Calu3 (cell line): ENCODE data around the gene TRIM45. TPM values are rescaled to one million over a fixed set of nuclear protein-coding genes. Genes with fewer than 3 reads are reported as not detected.

ENCODE experiments used
- BruUV-seq: library from RNA; stranded (reverse); fragments of 400-500 nt; replicated peaks from 2 replicates; lab custom pipeline; 2021; lab: Mats Ljungman, UMichigan
- CTCF ChIA-PET: fragments of 300-600 bp; sonication (Branson Sonifier 250); formaldehyde crosslinking; loops from one replicate; lab custom pipeline; 2022; ENCODE audit warnings: antibody characterized with exemption; lab: Charles Lee
- DNase-seq: peaks from one replicate; pipeline ENCODE4 v3.0.0; 2022
- H3K27ac Mint-ChIP-seq: one replicate; pipeline ENCODE4 v1.8.0; 2022; ENCODE audit warnings: mixed read lengths; ENCODE audit not compliant: unreplicated experiment
- H3K27me3 Mint-ChIP-seq: one replicate; pipeline ENCODE4 v1.8.0; 2022; ENCODE audit warnings: mixed read lengths; ENCODE audit not compliant: unreplicated experiment
- H3K36me3 Mint-ChIP-seq: one replicate; pipeline ENCODE4 v1.8.0; 2022; ENCODE audit warnings: mild to moderate bottlenecking, moderate library complexity, mixed read lengths; ENCODE audit not compliant: insufficient read depth, unreplicated experiment
- H3K4me1 Mint-ChIP-seq: one replicate; pipeline ENCODE4 v1.8.0; 2022; ENCODE audit warnings: mild to moderate bottlenecking, low read depth, mixed read lengths; ENCODE audit not compliant: unreplicated experiment
- H3K4me3 Mint-ChIP-seq: one replicate; pipeline ENCODE4 v1.8.0; 2022; ENCODE audit warnings: mild to moderate bottlenecking, low read depth, moderate library complexity, mixed read lengths; ENCODE audit not compliant: unreplicated experiment
- H3K9me3 Mint-ChIP-seq: one replicate; pipeline ENCODE4 v1.8.0; 2022; ENCODE audit warnings: low read depth, mixed read lengths; ENCODE audit not compliant: unreplicated experiment
- intact Hi-C: fragments of 100-400 bp; cut with micrococcal nuclease; formaldehyde crosslinking; loops from one replicate; pipeline ENCODE4 v1.10.0; 2022; ENCODE audit not compliant: unreplicated experiment
- total RNA-seq: library from RNA; stranded (reverse); gene quantifications from 2 replicates; pipeline ENCODE4 v1.2.3, GENCODE V29; 2022
- TF ChIP-seq, protein P1 (sequence below): fragments of 200-600 bp; IDR thresholded peaks from one replicate; pipeline ENCODE4 v1.8.0; 2022; ENCODE audit warnings: antibody characterized with exemption; ENCODE audit not compliant: unreplicated experiment

TRIM45 gene
- total RNA-seq, 1 experiment from 2014 or later = 4.3 TPM

DNA sequence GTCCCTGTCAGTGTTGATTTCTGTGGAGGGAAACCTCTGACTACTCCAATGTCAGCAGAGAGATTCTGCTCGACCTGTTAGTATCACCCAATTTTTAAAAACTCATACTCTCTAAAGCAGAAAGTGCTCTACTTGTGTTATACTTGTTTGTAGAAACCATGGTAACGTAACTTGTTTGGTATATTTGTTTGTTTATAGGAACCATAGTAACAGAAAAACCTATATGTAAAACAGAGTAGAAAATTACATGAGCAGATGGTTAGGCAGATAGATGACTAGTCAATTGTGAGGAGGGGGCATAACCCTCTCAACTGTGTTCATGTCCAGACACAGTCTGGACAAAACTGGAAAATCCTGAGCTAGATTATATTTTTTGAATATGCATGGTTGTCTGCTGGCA lies 6.7 kb downstream of the TRIM45 start:
- no peaks in the 10 kb centered on the region for H3K9me3 Mint-ChIP-seq
- CTCF ChIA-PET = no interaction called here
- intact Hi-C loops = no loop called here
- H3K4me1 Mint-ChIP-seq = peaks cover 12% of the 10 kb centered on the region
- H3K4me3 Mint-ChIP-seq = no peak overlapping the region
- TF ChIP-seq, protein P1, sequence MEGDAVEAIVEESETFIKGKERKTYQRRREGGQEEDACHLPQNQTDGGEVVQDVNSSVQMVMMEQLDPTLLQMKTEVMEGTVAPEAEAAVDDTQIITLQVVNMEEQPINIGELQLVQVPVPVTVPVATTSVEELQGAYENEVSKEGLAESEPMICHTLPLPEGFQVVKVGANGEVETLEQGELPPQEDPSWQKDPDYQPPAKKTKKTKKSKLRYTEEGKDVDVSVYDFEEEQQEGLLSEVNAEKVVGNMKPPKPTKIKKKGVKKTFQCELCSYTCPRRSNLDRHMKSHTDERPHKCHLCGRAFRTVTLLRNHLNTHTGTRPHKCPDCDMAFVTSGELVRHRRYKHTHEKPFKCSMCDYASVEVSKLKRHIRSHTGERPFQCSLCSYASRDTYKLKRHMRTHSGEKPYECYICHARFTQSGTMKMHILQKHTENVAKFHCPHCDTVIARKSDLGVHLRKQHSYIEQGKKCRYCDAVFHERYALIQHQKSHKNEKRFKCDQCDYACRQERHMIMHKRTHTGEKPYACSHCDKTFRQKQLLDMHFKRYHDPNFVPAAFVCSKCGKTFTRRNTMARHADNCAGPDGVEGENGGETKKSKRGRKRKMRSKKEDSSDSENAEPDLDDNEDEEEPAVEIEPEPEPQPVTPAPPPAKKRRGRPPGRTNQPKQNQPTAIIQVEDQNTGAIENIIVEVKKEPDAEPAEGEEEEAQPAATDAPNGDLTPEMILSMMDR = no peak
- peaks cover 4% of the 10 kb centered on the region for H3K36me3 Mint-ChIP-seq
- no peak overlapping the region for H3K27ac Mint-ChIP-seq
- BruUV-seq = no TSS peak
- no peaks in the 10 kb centered on the region for H3K27me3 Mint-ChIP-seq
- DNase-seq = no peak

DNA sequence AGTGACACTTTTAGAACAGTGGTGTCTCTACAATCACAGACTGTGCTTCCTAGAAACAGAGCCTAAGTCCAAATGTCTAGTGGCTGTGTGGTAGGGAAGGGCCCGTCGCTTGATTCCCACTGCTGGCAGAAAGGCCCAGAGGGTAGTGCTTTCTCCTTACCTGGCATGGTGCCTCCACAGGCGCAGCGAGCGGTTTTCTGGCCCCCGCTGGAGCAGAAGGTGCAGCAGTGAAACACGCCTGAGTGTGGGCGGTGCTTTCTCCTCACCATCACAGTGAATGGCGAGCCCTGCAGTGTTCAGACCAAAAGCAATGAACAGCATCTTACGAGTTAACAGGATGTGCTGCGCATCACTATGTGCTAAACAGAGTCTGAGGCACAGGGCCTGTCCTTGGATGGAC lies 8.3 kb downstream of the TRIM45 start:
- intact Hi-C loops = no loop called here
- peaks cover 4% of the 10 kb centered on the region for H3K36me3 Mint-ChIP-seq
- H3K9me3 Mint-ChIP-seq = no peaks in the 10 kb centered on the region
- H3K4me1 Mint-ChIP-seq = peaks cover 23% of the 10 kb centered on the region
- H3K4me3 Mint-ChIP-seq = no peak overlapping the region
- no TSS peak for BruUV-seq
- TF ChIP-seq, protein P1 = no peak
- CTCF ChIA-PET = interaction anchor here (0.5 kb wide), 1 partner anchor 68 kb away, joined by 6 read pairs; no protein-coding TSS in a partner anchor
- no peak for DNase-seq
- no peak overlapping the region for H3K27ac Mint-ChIP-seq
- no peaks in the 10 kb centered on the region for H3K27me3 Mint-ChIP-seq

DNA sequence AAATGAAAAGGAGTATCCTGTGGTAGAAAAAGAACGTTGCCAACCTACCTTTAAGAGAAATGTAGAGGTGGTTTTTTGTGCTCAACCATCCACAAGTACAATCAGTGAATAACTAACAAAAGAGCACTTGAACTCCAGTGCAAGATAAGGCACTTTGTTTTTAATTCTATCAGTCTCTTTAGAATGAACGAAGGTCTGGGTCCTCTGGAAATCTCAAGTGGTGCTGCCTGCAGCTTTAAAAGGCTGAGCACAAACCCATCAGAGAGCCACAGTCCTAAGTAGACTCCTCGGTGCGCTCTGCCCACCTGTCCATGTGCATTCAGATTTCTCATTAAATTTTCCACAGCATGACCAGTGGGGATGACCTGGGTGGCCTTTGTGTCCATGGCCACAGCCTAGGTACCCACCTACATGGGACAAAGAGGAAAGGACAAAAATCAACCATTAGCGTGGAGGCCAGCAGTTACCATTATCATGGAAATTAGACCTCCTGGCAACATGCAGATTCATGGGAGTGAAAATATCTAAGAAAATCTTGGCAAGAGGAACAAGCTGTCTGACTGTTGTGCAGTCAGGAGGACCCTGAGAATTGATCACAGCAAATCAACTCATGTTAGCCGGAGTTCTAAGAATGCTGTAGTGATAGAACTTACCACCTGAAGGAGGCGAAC lies 9.4 kb downstream of the TRIM45 start:
- intact Hi-C loops = no loop called here
- H3K4me3 Mint-ChIP-seq = no peak overlapping the region
- no TSS peak for BruUV-seq
- CTCF ChIA-PET = no interaction called here
- DNase-seq = no peak
- H3K36me3 Mint-ChIP-seq = peaks cover 10% of the 10 kb centered on the region
- peaks cover 23% of the 10 kb centered on the region for H3K4me1 Mint-ChIP-seq
- no peak overlapping the region for H3K27ac Mint-ChIP-seq
- TF ChIP-seq, protein P1 = no peak
- H3K9me3 Mint-ChIP-seq = no peaks in the 10 kb centered on the region
- no peaks in the 10 kb centered on the region for H3K27me3 Mint-ChIP-seq

DNA sequence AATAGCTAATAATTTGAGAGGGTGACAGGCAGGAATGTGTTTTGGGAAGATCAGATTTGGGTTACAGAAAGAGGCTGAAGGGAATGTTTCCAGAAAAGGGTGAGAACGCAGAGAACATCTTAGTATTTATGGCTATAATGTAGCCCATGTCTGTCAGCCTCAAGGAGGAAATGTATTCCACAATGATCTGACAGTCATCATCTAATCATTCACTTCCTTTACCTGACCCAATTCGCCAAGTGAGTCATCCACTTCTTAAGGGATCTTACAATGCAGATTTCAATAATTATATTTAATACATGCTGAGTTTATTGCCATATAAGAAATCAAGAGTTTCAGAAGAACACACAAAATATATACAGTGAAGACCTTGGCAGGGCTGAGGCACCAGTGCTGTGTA lies 10.8 kb downstream of the TRIM45 start:
- H3K27ac Mint-ChIP-seq = peak overlapping the region; percentile 80
- intact Hi-C loops = no loop called here
- BruUV-seq = no TSS peak
- H3K4me1 Mint-ChIP-seq = peaks cover 23% of the 10 kb centered on the region
- H3K27me3 Mint-ChIP-seq = no peaks in the 10 kb centered on the region
- CTCF ChIA-PET = no interaction called here
- DNase-seq = no peak
- TF ChIP-seq, protein P1 = no peak
- no peak overlapping the region for H3K4me3 Mint-ChIP-seq
- H3K9me3 Mint-ChIP-seq = no peaks in the 10 kb centered on the region
- peaks cover 10% of the 10 kb centered on the region for H3K36me3 Mint-ChIP-seq
